Measurements from ENCODE around the gene PRPF39. TPM values are rescaled to one million over a fixed set of nuclear protein-coding genes. Genes with fewer than 3 reads are reported as not detected.

The PRPF39 gene
- total and polyA plus RNA-seq, 2 of the 4 experiments (the other 2 are of a cell fraction): 18.1 to 29.6 TPM

DNA sequence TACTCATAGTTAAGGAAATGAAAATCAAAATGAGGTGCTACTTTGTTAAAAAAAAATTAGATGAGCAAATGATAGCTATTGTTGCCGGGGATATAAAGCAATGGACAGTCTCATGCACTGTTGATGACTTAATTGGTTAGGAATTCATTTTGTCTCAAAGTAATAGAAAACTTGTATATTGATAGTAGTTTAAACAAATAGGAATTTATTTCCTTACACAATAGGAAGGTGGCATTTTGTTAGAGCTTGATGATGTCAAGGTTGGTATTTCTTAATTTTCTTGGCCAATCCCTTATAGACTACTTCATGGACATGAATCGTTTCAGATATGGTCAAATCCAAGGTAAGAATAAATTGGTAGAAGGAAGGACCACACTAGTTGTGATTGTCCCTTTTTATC is 7.8 kb downstream of the PRPF39 start:
- no peak overlapping the region for H3K27ac ChIP-seq (ENCODE audit: insufficient read depth, low read length)
- H3K4me2 ChIP-seq (ENCODE audit: low read depth, low read length): no peak overlapping the region
- H2AK9ac ChIP-seq (replicated peaks; ENCODE audit: low read depth, low read length, poor library complexity): no peak overlapping the region
- H3K14ac ChIP-seq (replicated peaks; ENCODE audit: low read depth, low read length): no peak overlapping the region
- no peak overlapping the region for H3K23ac ChIP-seq (ENCODE audit: low read depth, low read length)
- H3K56ac ChIP-seq (ENCODE audit: extremely low read depth, insufficient read depth, low read length): no peak overlapping the region
- peaks cover 7% of the 10 kb centered on the region for H3K9me1 ChIP-seq (ENCODE audit: insufficient read depth, low read length)
- H3K4me1 ChIP-seq (ENCODE audit: control insufficient read depth, insufficient read depth, low read length): peaks cover 2% of the 10 kb centered on the region; the same call in 1 of the 2 replicates
- CTCF ChIA-PET: no interaction called here
- H4K8ac ChIP-seq (ENCODE audit: low read depth in 2 of 2, low read length in 2 of 2): no peak overlapping the region
- no peak overlapping the region for H2BK15ac ChIP-seq (ENCODE audit: low read depth, low read length)
- H4K20me1 ChIP-seq (ENCODE audit: insufficient read depth, low read length): peaks cover 61% of the 10 kb centered on the region
- no peak overlapping the region for H2AFZ ChIP-seq (replicated peaks; ENCODE audit: low read length, poor library complexity)
- H4K91ac ChIP-seq (ENCODE audit: insufficient read depth, low read depth, low read length): no peak overlapping the region
- H3K4me3 ChIP-seq (ENCODE audit: insufficient read depth, low read depth, low read length): no peak overlapping the region
- H2BK20ac ChIP-seq (ENCODE audit: low read depth, low read length): no peak overlapping the region
- peak; percentile 36 for DNase-seq
- POLR2A ChIA-PET (ENCODE audit: unreplicated experiment): no interaction called here
- no peaks in the 10 kb centered on the region for H3K9me3 ChIP-seq (ENCODE audit: control insufficient read depth, insufficient read depth, low read length)
- no peak for TF ChIP-seq MAZ (IDR thresholded peaks at IDR 0.05; ENCODE audit: borderline replicate concordance, low read depth, low read length)
- TF ChIP-seq MAFK (IDR thresholded peaks at IDR 0.05; ENCODE audit: low read depth, low read length): no peak
- TF ChIP-seq, protein P1, sequence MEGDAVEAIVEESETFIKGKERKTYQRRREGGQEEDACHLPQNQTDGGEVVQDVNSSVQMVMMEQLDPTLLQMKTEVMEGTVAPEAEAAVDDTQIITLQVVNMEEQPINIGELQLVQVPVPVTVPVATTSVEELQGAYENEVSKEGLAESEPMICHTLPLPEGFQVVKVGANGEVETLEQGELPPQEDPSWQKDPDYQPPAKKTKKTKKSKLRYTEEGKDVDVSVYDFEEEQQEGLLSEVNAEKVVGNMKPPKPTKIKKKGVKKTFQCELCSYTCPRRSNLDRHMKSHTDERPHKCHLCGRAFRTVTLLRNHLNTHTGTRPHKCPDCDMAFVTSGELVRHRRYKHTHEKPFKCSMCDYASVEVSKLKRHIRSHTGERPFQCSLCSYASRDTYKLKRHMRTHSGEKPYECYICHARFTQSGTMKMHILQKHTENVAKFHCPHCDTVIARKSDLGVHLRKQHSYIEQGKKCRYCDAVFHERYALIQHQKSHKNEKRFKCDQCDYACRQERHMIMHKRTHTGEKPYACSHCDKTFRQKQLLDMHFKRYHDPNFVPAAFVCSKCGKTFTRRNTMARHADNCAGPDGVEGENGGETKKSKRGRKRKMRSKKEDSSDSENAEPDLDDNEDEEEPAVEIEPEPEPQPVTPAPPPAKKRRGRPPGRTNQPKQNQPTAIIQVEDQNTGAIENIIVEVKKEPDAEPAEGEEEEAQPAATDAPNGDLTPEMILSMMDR (conservative IDR thresholded peaks at IDR 0.05; ENCODE audit: low read depth, low read length): no peak
- TF ChIP-seq NFE2L2 (IDR thresholded peaks at IDR 0.05; ENCODE audit: low read depth, low read length): no peak
- TF ChIP-seq CHD1 (IDR thresholded peaks at IDR 0.05; ENCODE audit: low read depth, low read length): no peak
- no peak for TF ChIP-seq RFX5 (IDR thresholded peaks at IDR 0.05; ENCODE audit: low read depth, low read length)
- TF ChIP-seq, protein P2, sequence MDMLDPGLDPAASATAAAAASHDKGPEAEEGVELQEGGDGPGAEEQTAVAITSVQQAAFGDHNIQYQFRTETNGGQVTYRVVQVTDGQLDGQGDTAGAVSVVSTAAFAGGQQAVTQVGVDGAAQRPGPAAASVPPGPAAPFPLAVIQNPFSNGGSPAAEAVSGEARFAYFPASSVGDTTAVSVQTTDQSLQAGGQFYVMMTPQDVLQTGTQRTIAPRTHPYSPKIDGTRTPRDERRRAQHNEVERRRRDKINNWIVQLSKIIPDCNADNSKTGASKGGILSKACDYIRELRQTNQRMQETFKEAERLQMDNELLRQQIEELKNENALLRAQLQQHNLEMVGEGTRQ (IDR thresholded peaks at IDR 0.05; ENCODE audit: low read depth, low read length): no peak
- TF ChIP-seq CEBPB (IDR thresholded peaks at IDR 0.05; ENCODE audit: low read depth, low read length): no peak; the same call in 1 of the 2 replicates
- TF ChIP-seq RAD21 (IDR thresholded peaks at IDR 0.05; ENCODE audit: low read length): no peak
- TF ChIP-seq MXI1 (IDR thresholded peaks at IDR 0.05; ENCODE audit: borderline replicate concordance, low read depth, low read length): no peak
- no peak for TF ChIP-seq BHLHE40 (IDR thresholded peaks at IDR 0.05; ENCODE audit: low read depth, low read length)
- TF ChIP-seq POLR2A (IDR thresholded peaks at IDR 0.05; ENCODE audit: low read depth, low read length): no peak
- TF ChIP-seq SMC3 (IDR thresholded peaks at IDR 0.05; ENCODE audit: low read depth, low read length): no peak
- no peak overlapping the region for H4K5ac ChIP-seq (ENCODE audit: low read depth, low read length)
- H3K36me3 ChIP-seq (ENCODE audit: control insufficient read depth, insufficient read depth, low read length): peaks cover 9% of the 10 kb centered on the region
- intact Hi-C loops (cut with micrococcal nuclease) (no loop called here), in situ Hi-C loops (cut with MboI; ENCODE audit: low sequenced_read_pairs) (no loop called here), dilution Hi-C loops (cut with HindIII; ENCODE audit: low sequenced_read_pairs, unreplicated experiment) (no loop called here)
- no TSS peak for BruUV-seq (replicated peaks)
- H3K9ac ChIP-seq (ENCODE audit: low read depth, low read length): no peak overlapping the region
- no peak for ATAC-seq (ENCODE audit: low read depth)
- no peak overlapping the region for H2BK5ac ChIP-seq (ENCODE audit: low read depth, low read length, poor library complexity, severe bottlenecking)
- no CpG with 5 or more reads among the region's 2 CpGs for WGBS, 2 experiments (ENCODE audit: extremely low coverage in 2 of 2, insufficient read length in 1 of 2)
- no peak overlapping the region for H2AK5ac ChIP-seq (ENCODE audit: low read depth, low read length)
- no peaks in the 10 kb centered on the region for H3K27me3 ChIP-seq (ENCODE audit: control insufficient read depth, insufficient read depth, low read length)
- H2BK120ac ChIP-seq (ENCODE audit: low read depth, low read length): no peak overlapping the region
- H3K4ac ChIP-seq (ENCODE audit: low read depth, low read length): no peak overlapping the region
- H3K79me1 ChIP-seq (ENCODE audit: low read depth in 1 of 2, low read length in 2 of 2): peaks cover 15 to 41% of the 10 kb centered on the region in 2 experiments
- no peak overlapping the region for H3K18ac ChIP-seq (ENCODE audit: low read depth, low read length)
